HEK293 (cell line): Measurements from ENCODE around the gene FMN1.

Experiments used
- CTCF ChIA-PET: fragments of 350-600 bp; formaldehyde crosslinking; extraction: SDS; loops from one replicate; lab custom pipeline; 2021; ENCODE audit warnings: antibody characterized with exemption; lab: Yijun Ruan, JAX
- POLR2A ChIA-PET: fragments of 300-600 bp; formaldehyde crosslinking; extraction: SDS; loops from one replicate; lab custom pipeline; 2020; ENCODE audit warnings: antibody characterized with exemption, inconsistent platforms; lab: Yijun Ruan, JAX
- H3K27ac ChIP-seq: fragments of 200-500 bp; sonication (Bioruptor generic); 2 replicates; pipeline ENCODE4 v1.5.1; 2014; ENCODE audit warnings: low read depth, low read length, control low read depth, inconsistent platforms; ENCODE audit errors: extremely low read depth
- H3K36me3 ChIP-seq, 2 experiments: fragments of 200-500 bp in 1 of 2; sonication (Bioruptor generic) in 1 of 2; 1 replicate in 1 of 2; 2 replicates in 1 of 2; pipeline ENCODE4 v1.5.1; 2014 to 2017; ENCODE audit warnings: inconsistent platforms in 2 of 2, low read length in 2 of 2; ENCODE audit not compliant: control insufficient read depth in 2 of 2, insufficient read depth in 1 of 2
- H3K4me1 ChIP-seq: fragments of 200-500 bp; sonication (Bioruptor generic); 2 replicates; pipeline ENCODE4 v1.5.1; 2014; ENCODE audit warnings: mild to moderate bottlenecking, low read length, inconsistent platforms; ENCODE audit not compliant: control insufficient read depth, insufficient read depth
- H3K4me3 ChIP-seq: 2 replicates; pipeline ENCODE4 v1.5.1; 2011; ENCODE audit warnings: low read depth, mild to moderate bottlenecking, control low read depth, low read length, moderate library complexity
- H3K9me3 ChIP-seq: fragments of 200-500 bp; sonication (Bioruptor generic); 2 replicates; pipeline ENCODE4 v1.5.1; 2014; ENCODE audit warnings: low read depth, low read length, inconsistent platforms; ENCODE audit not compliant: control insufficient read depth, insufficient read depth
- BCL11A ChIP-seq: fragments of 450-650 bp; formaldehyde crosslinking; IDR thresholded peaks from 2 replicates; pipeline ENCODE4 v1.5.1; 2016; ENCODE audit warnings: low read depth, missing biosample characterization, missing genetic modification characterization
- EGR2 ChIP-seq: fragments of 450-650 bp; formaldehyde crosslinking; IDR thresholded peaks from 2 replicates; pipeline ENCODE4 v1.5.1; 2016; ENCODE audit warnings: low read depth, missing biosample characterization, missing genetic modification characterization
- KLF1 ChIP-seq: fragments of 450-650 bp; formaldehyde crosslinking; IDR thresholded peaks from 2 replicates; pipeline ENCODE4 v1.5.1; 2016; ENCODE audit warnings: missing biosample characterization, missing genetic modification characterization
- KLF10 ChIP-seq: fragments of 450-650 bp; IDR thresholded peaks from 2 replicates; pipeline ENCODE4 v1.5.1; 2018; ENCODE audit warnings: missing biosample characterization, mild to moderate bottlenecking, missing genetic modification characterization
- TRIM28 ChIP-seq: IDR thresholded peaks from 2 replicates; pipeline ENCODE4 v1.6.1; 2011; ENCODE audit warnings: low read length, control low read depth, borderline replicate concordance
- WT1 ChIP-seq: fragments of 450-650 bp; formaldehyde crosslinking; IDR thresholded peaks from 2 replicates; pipeline ENCODE4 v1.5.1; 2016; ENCODE audit warnings: missing biosample characterization, missing genetic modification characterization
- ZBTB17 ChIP-seq: fragments of 450-650 bp; formaldehyde crosslinking; IDR thresholded peaks from 2 replicates; pipeline ENCODE4 v1.5.1; 2016; ENCODE audit warnings: missing biosample characterization, missing genetic modification characterization
- ZBTB21 ChIP-seq: fragments of 450-650 bp; formaldehyde crosslinking; IDR thresholded peaks from 2 replicates; pipeline ENCODE4 v1.5.1; 2017; ENCODE audit warnings: missing biosample characterization, missing genetic modification characterization
- ZNF184 ChIP-seq: fragments of 450-650 bp; IDR thresholded peaks from 2 replicates; pipeline ENCODE4 v1.5.1; 2018; ENCODE audit warnings: missing biosample characterization, mild to moderate bottlenecking, missing genetic modification characterization
- ZNF324 ChIP-seq: fragments of 450-650 bp; formaldehyde crosslinking; IDR thresholded peaks from 2 replicates; pipeline ENCODE4 v1.5.1; 2016; ENCODE audit warnings: missing biosample characterization, missing genetic modification characterization
- ZNF335 ChIP-seq: fragments of 450-650 bp; formaldehyde crosslinking; conservative IDR thresholded peaks from 2 replicates; pipeline ENCODE4 v1.5.1; 2016; ENCODE audit warnings: missing biosample characterization, missing genetic modification characterization
- ZNF341 ChIP-seq: fragments of 450-650 bp; formaldehyde crosslinking; IDR thresholded peaks from 2 replicates; pipeline ENCODE4; 2016; ENCODE audit warnings: low read depth, missing biosample characterization, missing genetic modification characterization
- ZNF404 ChIP-seq: fragments of 450-650 bp; formaldehyde crosslinking; IDR thresholded peaks from 2 replicates; pipeline ENCODE4 v1.5.1; 2017; ENCODE audit warnings: missing biosample characterization, missing genetic modification characterization
- ZNF416 ChIP-seq: fragments of 450-650 bp; formaldehyde crosslinking; IDR thresholded peaks from 2 replicates; pipeline ENCODE4 v1.5.1; 2016; ENCODE audit warnings: missing biosample characterization, missing genetic modification characterization
- ZNF600 ChIP-seq: fragments of 450-650 bp; formaldehyde crosslinking; IDR thresholded peaks from 2 replicates; pipeline ENCODE4 v1.5.1; 2016; ENCODE audit warnings: missing biosample characterization, missing genetic modification characterization
- ZNF626 ChIP-seq: fragments of 450-650 bp; sonication (Bioruptor Pico); formaldehyde crosslinking; IDR thresholded peaks from 2 replicates; pipeline ENCODE4 v1.5.1; 2018; ENCODE audit warnings: missing biosample characterization, missing genetic modification characterization, inconsistent platforms
- ZNF629 ChIP-seq: fragments of 450-650 bp; formaldehyde crosslinking; IDR thresholded peaks from 2 replicates; pipeline ENCODE4 v1.5.1; 2017; ENCODE audit warnings: missing biosample characterization, missing genetic modification characterization
- ZNF654 ChIP-seq: fragments of 450-650 bp; formaldehyde crosslinking; IDR thresholded peaks from 2 replicates; pipeline ENCODE4 v1.5.1; 2016; ENCODE audit warnings: low read depth, missing biosample characterization, missing genetic modification characterization
- ZNF677 ChIP-seq: fragments of 450-650 bp; IDR thresholded peaks from 2 replicates; pipeline ENCODE4 v1.5.0; 2018; ENCODE audit warnings: missing biosample characterization, mild to moderate bottlenecking, missing genetic modification characterization, moderate library complexity
- ZNF777 ChIP-seq: fragments of 450-650 bp; formaldehyde crosslinking; IDR thresholded peaks from 2 replicates; pipeline ENCODE4 v1.5.1; 2017; ENCODE audit warnings: missing biosample characterization, missing genetic modification characterization, borderline replicate concordance
- ZNF843 ChIP-seq: fragments of 450-650 bp; formaldehyde crosslinking; IDR thresholded peaks from 2 replicates; pipeline ENCODE4 v1.5.1; 2016; ENCODE audit warnings: missing biosample characterization, missing genetic modification characterization
- ZSCAN30 ChIP-seq: fragments of 450-650 bp; IDR thresholded peaks from 2 replicates; pipeline ENCODE4 v1.5.1; 2018; ENCODE audit warnings: missing biosample characterization, mild to moderate bottlenecking, missing genetic modification characterization, moderate library complexity
- TF ChIP-seq, protein P1 (sequence below): fragments of 450-650 bp; formaldehyde crosslinking; IDR thresholded peaks from 2 replicates; pipeline ENCODE4 v1.5.1; 2017; ENCODE audit warnings: missing biosample characterization, missing genetic modification characterization
- TF ChIP-seq, protein P2 (sequence below): fragments of 450-650 bp; formaldehyde crosslinking; IDR thresholded peaks from 2 replicates; pipeline ENCODE4 v1.5.1; 2016; ENCODE audit warnings: missing biosample characterization, missing genetic modification characterization
- TF ChIP-seq, protein P3 (sequence below): fragments of 450-650 bp; formaldehyde crosslinking; IDR thresholded peaks from 2 replicates; pipeline ENCODE4 v1.5.1; 2016; ENCODE audit warnings: missing biosample characterization, missing genetic modification characterization, low read depth
- TF ChIP-seq, protein P4 (sequence below): fragments of 450-650 bp; formaldehyde crosslinking; IDR thresholded peaks from 2 replicates; pipeline ENCODE4 v1.5.1; 2016; ENCODE audit warnings: missing biosample characterization, missing genetic modification characterization
- TF ChIP-seq, protein P5 (sequence below): fragments of 450-650 bp; IDR thresholded peaks from 2 replicates; pipeline ENCODE4 v1.5.1; 2018; ENCODE audit warnings: missing biosample characterization, mild to moderate bottlenecking, missing genetic modification characterization

The FMN1 gene

DNA sequence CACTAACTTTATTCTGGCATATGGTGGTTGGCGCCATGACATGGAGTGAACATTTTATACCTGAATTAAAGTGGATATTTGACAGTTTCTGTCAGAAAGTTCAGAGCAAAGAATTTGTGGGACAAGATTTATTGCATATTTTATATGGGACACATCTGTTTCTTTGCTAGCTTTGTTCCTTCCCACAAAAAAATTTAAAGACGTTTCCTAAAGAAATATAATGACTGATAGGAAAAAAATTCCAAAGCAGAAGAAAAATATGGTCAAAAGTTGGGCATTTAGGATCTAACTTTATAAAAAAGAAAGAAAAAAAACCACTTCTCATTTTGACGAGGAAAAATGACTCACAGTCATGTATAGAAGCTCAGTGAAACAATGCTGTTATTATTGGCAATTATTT lies 375.1 kb downstream of the FMN1 start (continued):
- TF ChIP-seq, protein P1, sequence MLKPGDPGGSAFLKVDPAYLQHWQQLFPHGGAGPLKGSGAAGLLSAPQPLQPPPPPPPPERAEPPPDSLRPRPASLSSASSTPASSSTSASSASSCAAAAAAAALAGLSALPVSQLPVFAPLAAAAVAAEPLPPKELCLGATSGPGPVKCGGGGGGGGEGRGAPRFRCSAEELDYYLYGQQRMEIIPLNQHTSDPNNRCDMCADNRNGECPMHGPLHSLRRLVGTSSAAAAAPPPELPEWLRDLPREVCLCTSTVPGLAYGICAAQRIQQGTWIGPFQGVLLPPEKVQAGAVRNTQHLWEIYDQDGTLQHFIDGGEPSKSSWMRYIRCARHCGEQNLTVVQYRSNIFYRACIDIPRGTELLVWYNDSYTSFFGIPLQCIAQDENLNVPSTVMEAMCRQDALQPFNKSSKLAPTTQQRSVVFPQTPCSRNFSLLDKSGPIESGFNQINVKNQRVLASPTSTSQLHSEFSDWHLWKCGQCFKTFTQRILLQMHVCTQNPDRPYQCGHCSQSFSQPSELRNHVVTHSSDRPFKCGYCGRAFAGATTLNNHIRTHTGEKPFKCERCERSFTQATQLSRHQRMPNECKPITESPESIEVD (tag by site-specific recombination): peak; percentile 33
- TF ChIP-seq ZNF626 (tag by site-specific recombination): no peak
- TF ChIP-seq, all 188 proteins: peak for 4

DNA sequence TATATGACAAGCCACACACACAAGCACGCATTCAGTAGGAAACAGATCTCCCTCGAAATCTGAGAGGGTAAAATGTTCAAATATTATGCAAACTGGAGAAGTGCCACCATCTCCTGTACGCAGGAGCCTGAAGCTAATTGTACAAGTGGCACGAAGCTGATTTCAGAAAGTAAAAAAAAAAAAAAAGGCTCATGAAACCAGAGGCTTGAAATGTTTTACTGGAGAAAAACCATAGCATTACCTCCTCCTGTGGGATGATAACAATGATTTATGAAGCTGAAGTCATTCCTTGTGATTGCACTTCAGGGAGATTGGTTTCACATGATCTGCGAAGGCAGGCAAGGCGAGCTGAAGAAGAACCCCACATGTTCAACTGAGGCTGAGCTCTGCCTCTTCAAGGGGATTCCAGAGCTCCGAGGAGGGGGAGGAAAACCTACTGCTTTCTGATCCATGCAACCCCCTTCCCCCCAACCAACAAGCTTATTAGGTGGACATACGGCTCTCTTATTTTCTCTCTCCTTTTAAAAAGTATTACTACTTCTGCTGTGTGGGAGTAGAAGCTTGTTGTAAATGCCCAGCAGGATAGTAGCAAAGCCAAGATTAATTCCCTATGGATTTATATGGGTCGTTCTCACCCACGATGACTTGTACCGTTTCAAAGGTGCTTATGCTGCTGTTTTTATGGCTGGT lies 375.6 kb downstream of the FMN1 start:
- Histone ChIP-seq H3K4me3 (peak overlapping the region; percentile 6), H3K4me1 (peaks cover 18% of the 10 kb centered on the region), H3K36me3 (no peaks in the 10 kb centered on the region), H3K9me3 (no peaks in the 10 kb centered on the region), H3K27ac (peak overlapping the region; percentile 96)
- CTCF ChIA-PET: interaction anchor here (0.6 to 2.0 kb wide), 3 partner anchors 22 to 209 kb away, joined by 3 to 10 read pairs (median 3); no protein-coding TSS in a partner anchor
- POLR2A ChIA-PET: interaction anchor here (0.7 to 1.4 kb wide), 2 partner anchors 25 to 82 kb away, joined by 6 to 7 read pairs; no protein-coding TSS in a partner anchor
- TF ChIP-seq ZNF404 (tag by site-specific recombination): no peak
- TF ChIP-seq ZNF184 (tag by site-specific recombination): 0 out of 2 replicates have a peak, but pooled peaks have one; percentile 48
- TF ChIP-seq ZNF335: 0 out of 2 replicates have a peak, but pooled peaks have one; percentile 39
- TF ChIP-seq, protein P2, sequence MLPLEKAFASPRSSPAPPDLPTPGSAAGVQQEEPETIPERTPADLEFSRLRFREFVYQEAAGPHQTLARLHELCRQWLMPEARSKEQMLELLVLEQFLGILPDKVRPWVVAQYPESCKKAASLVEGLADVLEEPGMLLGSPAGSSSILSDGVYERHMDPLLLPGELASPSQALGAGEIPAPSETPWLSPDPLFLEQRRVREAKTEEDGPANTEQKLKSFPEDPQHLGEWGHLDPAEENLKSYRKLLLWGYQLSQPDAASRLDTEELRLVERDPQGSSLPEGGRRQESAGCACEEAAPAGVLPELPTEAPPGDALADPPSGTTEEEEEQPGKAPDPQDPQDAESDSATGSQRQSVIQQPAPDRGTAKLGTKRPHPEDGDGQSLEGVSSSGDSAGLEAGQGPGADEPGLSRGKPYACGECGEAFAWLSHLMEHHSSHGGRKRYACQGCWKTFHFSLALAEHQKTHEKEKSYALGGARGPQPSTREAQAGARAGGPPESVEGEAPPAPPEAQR (tag by site-specific recombination): no peak
- TF ChIP-seq BCL11A (tag by site-specific recombination): peak; percentile 51; the same call in 1 of the 2 replicates
- peak; percentile 93 for TF ChIP-seq ZNF843 (tag by site-specific recombination)
- TF ChIP-seq EGR2: peak; percentile 70
- no peak for TF ChIP-seq ZNF777 (tag by site-specific recombination)
- TF ChIP-seq, protein P1 (tag by site-specific recombination): peak; percentile 100
- peak; percentile 96 for TF ChIP-seq ZBTB17 (tag by site-specific recombination)
- TF ChIP-seq ZNF324 (tag by site-specific recombination): 0 out of 2 replicates have a peak, but pooled peaks have one; percentile 70
- TF ChIP-seq KLF1: no peak
- peak; percentile 31; the same call in 1 of the 2 replicates for TF ChIP-seq KLF10
- peak; percentile 73 for TF ChIP-seq ZBTB21 (tag by site-specific recombination)
- peak; percentile 56; the same call in 1 of the 2 replicates for TF ChIP-seq ZNF600 (tag by site-specific recombination)
- TF ChIP-seq ZNF677: no peak
- TF ChIP-seq ZNF416 (tag by site-specific recombination): no peak
- TF ChIP-seq ZNF629: peak; percentile 91
- TF ChIP-seq, protein P3, sequence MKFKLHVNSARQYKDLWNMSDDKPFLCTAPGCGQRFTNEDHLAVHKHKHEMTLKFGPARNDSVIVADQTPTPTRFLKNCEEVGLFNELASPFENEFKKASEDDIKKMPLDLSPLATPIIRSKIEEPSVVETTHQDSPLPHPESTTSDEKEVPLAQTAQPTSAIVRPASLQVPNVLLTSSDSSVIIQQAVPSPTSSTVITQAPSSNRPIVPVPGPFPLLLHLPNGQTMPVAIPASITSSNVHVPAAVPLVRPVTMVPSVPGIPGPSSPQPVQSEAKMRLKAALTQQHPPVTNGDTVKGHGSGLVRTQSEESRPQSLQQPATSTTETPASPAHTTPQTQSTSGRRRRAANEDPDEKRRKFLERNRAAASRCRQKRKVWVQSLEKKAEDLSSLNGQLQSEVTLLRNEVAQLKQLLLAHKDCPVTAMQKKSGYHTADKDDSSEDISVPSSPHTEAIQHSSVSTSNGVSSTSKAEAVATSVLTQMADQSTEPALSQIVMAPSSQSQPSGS (tag by site-specific recombination): peak; percentile 71; the same call in 1 of the 2 replicates
- TF ChIP-seq ZNF341: peak; percentile 54
- TF ChIP-seq, protein P4, sequence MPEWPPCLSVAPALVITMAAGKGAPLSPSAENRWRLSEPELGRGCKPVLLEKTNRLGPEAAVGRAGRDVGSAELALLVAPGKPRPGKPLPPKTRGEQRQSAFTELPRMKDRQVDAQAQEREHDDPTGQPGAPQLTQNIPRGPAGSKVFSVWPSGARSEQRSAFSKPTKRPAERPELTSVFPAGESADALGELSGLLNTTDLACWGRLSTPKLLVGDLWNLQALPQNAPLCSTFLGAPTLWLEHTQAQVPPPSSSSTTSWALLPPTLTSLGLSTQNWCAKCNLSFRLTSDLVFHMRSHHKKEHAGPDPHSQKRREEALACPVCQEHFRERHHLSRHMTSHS (tag by site-specific recombination): 0 out of 2 replicates have a peak, but pooled peaks have one; percentile 17
- peak; percentile 66; the same call in 1 of the 2 replicates for TF ChIP-seq ZSCAN30
- peak; percentile 89 for TF ChIP-seq WT1
- peak; percentile 58; the same call in 1 of the 2 replicates for TF ChIP-seq TRIM28
- TF ChIP-seq ZNF654: peak; percentile 9; the same call in 1 of the 2 replicates
- TF ChIP-seq, protein P5, sequence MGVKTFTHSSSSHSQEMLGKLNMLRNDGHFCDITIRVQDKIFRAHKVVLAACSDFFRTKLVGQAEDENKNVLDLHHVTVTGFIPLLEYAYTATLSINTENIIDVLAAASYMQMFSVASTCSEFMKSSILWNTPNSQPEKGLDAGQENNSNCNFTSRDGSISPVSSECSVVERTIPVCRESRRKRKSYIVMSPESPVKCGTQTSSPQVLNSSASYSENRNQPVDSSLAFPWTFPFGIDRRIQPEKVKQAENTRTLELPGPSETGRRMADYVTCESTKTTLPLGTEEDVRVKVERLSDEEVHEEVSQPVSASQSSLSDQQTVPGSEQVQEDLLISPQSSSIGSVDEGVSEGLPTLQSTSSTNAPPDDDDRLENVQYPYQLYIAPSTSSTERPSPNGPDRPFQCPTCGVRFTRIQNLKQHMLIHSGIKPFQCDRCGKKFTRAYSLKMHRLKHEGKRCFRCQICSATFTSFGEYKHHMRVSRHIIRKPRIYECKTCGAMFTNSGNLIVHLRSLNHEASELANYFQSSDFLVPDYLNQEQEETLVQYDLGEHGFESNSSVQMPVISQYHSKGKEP: peak; percentile 21; the same call in 1 of the 2 replicates
